Natural killer cell (primary cell): ENCODE measurements around the gene HARS2. TPM values are rescaled to one million over a fixed set of nuclear protein-coding genes. Genes with fewer than 3 reads are reported as not detected.

Source experiments
- ATAC-seq, 3 donors: fragments of 150-1000 bp in 2 of 3; fragments of 200-7000 bp in 1 of 3; cut with Tn5 transposase; 1 replicate in 1 of 3; 2 replicates in 2 of 3; pipeline ENCODE4 v1.10.0; 2021; ENCODE audit warnings: mild to moderate bottlenecking in 2 of 3, moderate library complexity in 2 of 3
- DNase-seq, 2 donors: peaks; one replicate each; pipeline versions ENCODE4 v3.0.0 to v3.0.0-alpha.2; 2013 to 2021; ENCODE audit warnings: mixed read lengths in 1 of 2
- H3K27ac ChIP-seq: one replicate; pipeline ENCODE4 v1.5.1; 2013; ENCODE audit warnings: mild to moderate bottlenecking, low read length
- H3K27me3 ChIP-seq: one replicate; pipeline ENCODE4 v1.6.1; 2013; ENCODE audit warnings: low read length; ENCODE audit not compliant: control insufficient read depth, insufficient read depth
- H3K36me3 ChIP-seq: one replicate; pipeline ENCODE4 v1.6.1; 2013; ENCODE audit warnings: low read length; ENCODE audit not compliant: control insufficient read depth, insufficient read depth
- H3K4me1 ChIP-seq: one replicate; pipeline ENCODE4 v1.6.1; 2013; ENCODE audit warnings: low read length; ENCODE audit not compliant: control insufficient read depth, insufficient read depth
- H3K4me3 ChIP-seq: one replicate; pipeline ENCODE4 v1.5.1; 2013; ENCODE audit warnings: low read length
- H3K9me3 ChIP-seq: one replicate; pipeline ENCODE4 v1.6.1; 2013; ENCODE audit warnings: low read length; ENCODE audit not compliant: control insufficient read depth, insufficient read depth
- H3K27ac Mint-ChIP-seq, 2 donors: one replicate each; pipeline ENCODE4 v1.8.0; 2022; ENCODE audit warnings: mild to moderate bottlenecking in 2 of 2, mixed read lengths in 2 of 2, moderate library complexity in 1 of 2
- H3K27me3 Mint-ChIP-seq, 2 donors: one replicate each; pipeline ENCODE4 v1.8.0; 2022; ENCODE audit warnings: low read depth in 2 of 2, mixed read lengths in 2 of 2
- H3K36me3 Mint-ChIP-seq: one replicate; pipeline ENCODE4 v1.8.0; 2022; ENCODE audit warnings: mixed read lengths
- H3K4me1 Mint-ChIP-seq, 2 donors: one replicate each; pipeline ENCODE4 v1.8.0; 2022; ENCODE audit warnings: mixed read lengths in 2 of 2
- H3K4me3 Mint-ChIP-seq: one replicate; pipeline ENCODE4 v1.8.0; 2022; ENCODE audit warnings: mild to moderate bottlenecking, moderate library complexity, mixed read lengths
- H3K9me3 Mint-ChIP-seq, 2 donors: one replicate each; pipeline ENCODE4 v1.8.0; 2022; ENCODE audit warnings: mixed read lengths in 2 of 2
- CTCF ChIP-seq: fragments of 200-600 bp; IDR thresholded peaks from one replicate; pipeline ENCODE4 v1.8.0; 2022; ENCODE audit warnings: antibody characterized with exemption
- WGBS: methylation state at CpG from one replicate; pipeline ENCODE4 v1.1.7; 2013; ENCODE audit warnings: missing lambda C conversion rate; ENCODE audit not compliant: insufficient coverage; 5-methylcytosine and 5-hydroxymethylcytosine counted together
- intact Hi-C: fragments of 100-400 bp; cut with micrococcal nuclease; formaldehyde crosslinking; loops from one replicate; pipeline ENCODE4 v1.14.2; 2022
- total RNA-seq, 4 donors: library from RNA; stranded (reverse); fragments of 120-200 nt in 1 of 4; gene quantifications; one replicate each; pipeline versions ENCODE4 v1.2.3 to v1.2.4, GENCODE V29; 2013 to 2022

The HARS2 gene
- total RNA-seq, 3 donors from 2014 or later (not counting 1 experiment from before 2014, with no cell fraction given), result 42.5 to 48.4 (median 45.6) TPM

- H3K4me3 ChIP-seq, result no peak overlapping the region
Observed at GRCh38 chr5:140725799-140726471, 34.7 kb downstream of the HARS2 start.

GRCh38 chr5:140733098-140733497, 41.8 kb downstream of the HARS2 start:
- no peak for ATAC-seq
- peaks cover 32 to 48% of the 10 kb centered on the region in 2 donors for H3K27me3 Mint-ChIP-seq
- no peaks in the 10 kb centered on the region for H3K36me3 ChIP-seq
- no peak overlapping the region for H3K27ac ChIP-seq
- no peaks in the 10 kb centered on the region for H3K9me3 Mint-ChIP-seq
- H3K4me3 Mint-ChIP-seq, result no peak overlapping the region
- 64% methylated on average over 4 of the region's 4 CpGs for WGBS
- DNase-seq, result no peak
- intact Hi-C loops, result no loop called here
- H3K27ac Mint-ChIP-seq, result no peak overlapping the region
- peaks cover 4% of the 10 kb centered on the region for H3K27me3 ChIP-seq
- no peaks in the 10 kb centered on the region for H3K36me3 Mint-ChIP-seq
- no peaks in the 10 kb centered on the region for H3K4me1 Mint-ChIP-seq
- no peaks in the 10 kb centered on the region for H3K4me1 ChIP-seq
- H3K4me3 ChIP-seq, result no peak overlapping the region
- no peak for TF ChIP-seq CTCF
- H3K9me3 ChIP-seq, result no peaks in the 10 kb centered on the region

More at GRCh38 chr5:140725799-140726471, 34.7 kb downstream of the HARS2 start:
- no peaks in the 10 kb centered on the region for H3K9me3 Mint-ChIP-seq
- no peaks in the 10 kb centered on the region for H3K9me3 ChIP-seq
- no peak for TF ChIP-seq CTCF
- H3K27me3 ChIP-seq, result no peaks in the 10 kb centered on the region
- H3K36me3 Mint-ChIP-seq, result no peaks in the 10 kb centered on the region
- ATAC-seq (peak; percentile 82 to 92 (median 90)), DNase-seq (peak; percentile 45 to 80)
- peaks cover 9% of the 10 kb centered on the region in 2 donors for H3K4me1 Mint-ChIP-seq
- intact Hi-C loops, result no loop called here
- peaks cover 4% of the 10 kb centered on the region for H3K4me1 ChIP-seq
- H3K36me3 ChIP-seq, result no peaks in the 10 kb centered on the region
- peak overlapping the region; percentile 77 for H3K4me3 Mint-ChIP-seq
- H3K27ac ChIP-seq, result no peak overlapping the region
- peaks cover 29 to 31% of the 10 kb centered on the region in 2 donors for H3K27me3 Mint-ChIP-seq
- 19% methylated on average over 23 of the region's 23 CpGs for WGBS
- peak overlapping the region; percentile 86 to 87 for H3K27ac Mint-ChIP-seq

GRCh38 chr5:140734354-140734753, 43.1 kb downstream of the HARS2 start:
- H3K36me3 Mint-ChIP-seq, result no peaks in the 10 kb centered on the region
- intact Hi-C loops, result no loop called here
- no peak for ATAC-seq
- no peaks in the 10 kb centered on the region for H3K4me1 Mint-ChIP-seq
- 73% methylated on average over 7 of the region's 7 CpGs for WGBS
- Histone ChIP-seq H3K4me3 (no peak overlapping the region), H3K9me3 (no peaks in the 10 kb centered on the region), H3K27me3 (peaks cover 4% of the 10 kb centered on the region), H3K4me1 (no peaks in the 10 kb centered on the region), H3K36me3 (no peaks in the 10 kb centered on the region), H3K27ac (no peak overlapping the region)
- no peaks in the 10 kb centered on the region for H3K9me3 Mint-ChIP-seq
- peaks cover 27 to 41% of the 10 kb centered on the region in 2 donors for H3K27me3 Mint-ChIP-seq
- no peak for TF ChIP-seq CTCF
- no peak overlapping the region for H3K27ac Mint-ChIP-seq
- no peak overlapping the region for H3K4me3 Mint-ChIP-seq
- peak in 1 of 2 donors; percentile 10 for DNase-seq

- Histone ChIP-seq H3K9me3 (peaks cover 3% of the 10 kb centered on the region), H3K27ac (no peak overlapping the region), H3K4me3 (no peak overlapping the region), H3K36me3 (no peaks in the 10 kb centered on the region), H3K4me1 (no peaks in the 10 kb centered on the region), H3K27me3 (peaks cover 4% of the 10 kb centered on the region)
- intact Hi-C loops, result no loop called here
- Mint-ChIP-seq H3K27me3 (peaks cover 31 to 47% of the 10 kb centered on the region in 2 donors), H3K27ac (no peak overlapping the region), H3K4me3 (no peak overlapping the region), H3K9me3 (peaks cover 0 to 2% of the 10 kb centered on the region in 2 donors), H3K36me3 (no peaks in the 10 kb centered on the region), H3K4me1 (no peaks in the 10 kb centered on the region)
- no peak for ATAC-seq
- DNase-seq, result no peak
- TF ChIP-seq CTCF, result no peak
- no CpG with 5 or more reads among the region's 1 CpG for WGBS
Observed at GRCh38 chr5:140737486-140737885, 46.2 kb downstream of the HARS2 start.
